HG03442 (cell line): ENCODE results near the gene PCDH10.
"Not testable (repeated sequence)": the region's sequence is repeated elsewhere in the genome, so short reads cannot be mapped to it uniquely, and the experiment has no call there.

Source experiments
- ATAC-seq: cut with Tn5 transposase; IDR thresholded peaks from one replicate; pipeline ENCODE4 v1.9.1; 2021; ENCODE audit warnings: mild to moderate bottlenecking, moderate library complexity; ENCODE audit not compliant: unreplicated experiment

Gene PCDH10

DNA sequence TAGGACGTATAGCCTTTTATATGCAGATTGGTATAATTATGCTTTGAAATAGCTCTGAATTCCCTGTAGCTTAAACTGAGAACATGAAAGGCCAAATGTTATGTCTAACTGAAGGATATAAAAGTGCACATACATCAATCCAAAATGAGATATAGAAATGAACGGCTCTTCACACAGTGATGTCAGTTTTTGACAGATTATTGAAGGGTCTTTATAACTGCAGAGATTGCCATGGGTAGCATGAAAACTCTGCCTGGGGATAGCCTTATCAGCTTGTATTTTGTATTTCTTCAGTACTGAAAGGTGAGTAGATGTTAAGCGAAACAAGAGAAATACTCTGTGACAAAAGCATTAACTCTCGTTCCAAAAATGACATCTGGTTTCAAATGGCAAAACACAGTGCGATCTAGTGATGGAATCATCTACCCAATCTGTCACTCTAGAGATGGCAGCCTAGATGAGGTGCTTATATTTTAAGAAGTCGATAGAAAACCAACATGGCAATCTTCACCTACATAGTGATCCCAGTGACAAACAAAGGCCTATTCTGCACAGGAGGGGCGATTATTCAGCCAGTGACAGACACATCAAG is 59.7 kb downstream of the PCDH10 start:
- no peak for ATAC-seq

GRCh38 chr4:133233922-133234321 is 84.8 kb downstream of the PCDH10 start:
- ATAC-seq, result no peak

DNA sequence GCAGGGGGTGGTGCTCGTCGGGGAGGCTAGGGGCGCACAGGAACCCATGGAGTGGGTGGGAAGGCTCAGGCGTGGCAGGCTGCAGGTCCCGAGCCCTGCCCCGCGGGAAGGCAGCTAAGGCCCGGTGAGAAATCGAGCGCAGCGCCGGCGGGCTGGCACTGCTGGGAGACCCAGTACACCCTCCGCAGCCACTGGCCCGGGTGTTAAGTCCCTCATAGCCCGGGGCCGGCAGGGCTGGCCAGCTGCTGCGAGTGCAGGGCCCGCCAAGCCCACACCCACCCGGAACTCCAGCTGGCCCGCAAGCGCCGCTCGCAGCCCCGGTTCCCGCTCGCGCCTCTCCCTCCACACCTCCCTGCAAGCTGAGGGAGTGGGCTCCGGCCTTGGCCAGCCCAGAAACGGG is 91.4 kb downstream of the PCDH10 start:
- not testable (repeated sequence) for ATAC-seq
